K562 (cell line): ENCODE data around the gene ZFP64. TPM values are rescaled to one million over a fixed set of nuclear protein-coding genes. Genes with fewer than 3 reads are reported as not detected.

ENCODE experiments used
- ATAC-seq: fragments of 200-7000 bp; cut with Tn5 transposase; 3 replicates; pipeline ENCODE4 v1.9.1; 2020; ENCODE audit warnings: moderate library complexity
- BruUV-seq: library from RNA; stranded (reverse); fragments of 400-500 nt; replicated peaks from 2 replicates; lab custom pipeline; 2021; lab: Mats Ljungman, UMichigan
- CTCF ChIA-PET: fragments of 300-600 bp; formaldehyde crosslinking; extraction: SDS; loops from one replicate; lab custom pipeline; 2021; ENCODE audit warnings: low intra/inter-chr PET ratio; lab: Yijun Ruan, JAX
- POLR2A ChIA-PET: fragments of 300-600, 350-650 bp; sonication (Branson Sonifier 250); formaldehyde crosslinking; extraction: SDS; loops from one replicate; lab custom pipeline; 2021; ENCODE audit warnings: antibody characterized with exemption, inconsistent platforms; lab: Yijun Ruan, JAX
- DNase-seq, 4 experiments: peaks; one replicate each; pipeline versions ENCODE4 v3.0.0 to v3.0.0-alpha.2; 2011 to 2018; ENCODE audit warnings: low spot score in 3 of 4, mixed read lengths in 3 of 4; ENCODE audit errors: extremely low read depth in 1 of 4
- FAIRE-seq: peaks from 2 replicates; lab custom pipeline; 2011; peaks lifted over from hg19 to GRCh38; lab: Jason Lieb, UNC
- H2AFZ ChIP-seq: 2 replicates; pipeline ENCODE4 v1.6.0; 2011; ENCODE audit warnings: low read depth, low read length, control low read depth, inconsistent platforms
- H3K27ac ChIP-seq: fragments of 200-600 bp; 3 replicates; pipeline ENCODE4 v1.8.0; 2011; ENCODE audit warnings: low read depth, mild to moderate bottlenecking, control low read depth, inconsistent platforms, low read length, moderate library complexity, mixed read lengths; ENCODE audit errors: extremely low read depth
- H3K27me3 ChIP-seq, 2 experiments: fragments of 300-600 bp in 1 of 2; 2 replicates in 1 of 2; 3 replicates in 1 of 2; pipeline versions ENCODE4 v1.6.0 to v1.8.0; 2011; ENCODE audit warnings: inconsistent platforms in 2 of 2, low read length in 2 of 2, mild to moderate bottlenecking in 1 of 2, mixed read lengths in 1 of 2, moderate library complexity in 1 of 2; ENCODE audit not compliant: control insufficient read depth in 2 of 2, insufficient read depth in 2 of 2
- H3K36me3 ChIP-seq: fragments of 300-600 bp; 3 replicates; pipeline ENCODE4 v1.8.0; 2011; ENCODE audit warnings: mild to moderate bottlenecking, low read length, inconsistent platforms; ENCODE audit not compliant: control insufficient read depth, insufficient read depth
- H3K4me1 ChIP-seq, 2 experiments: fragments of 200-600 bp in 1 of 2; replicated peaks in 1 of 2; 2 replicates in 1 of 2; 3 replicates in 1 of 2; pipeline versions ENCODE4 v1.5.1 to v1.8.0; 2011; ENCODE audit warnings: inconsistent platforms in 2 of 2, low read length in 2 of 2, mild to moderate bottlenecking in 1 of 2, mixed read lengths in 1 of 2, moderate library complexity in 1 of 2; ENCODE audit not compliant: control insufficient read depth in 2 of 2, insufficient read depth in 2 of 2
- H3K4me2 ChIP-seq: 2 replicates; pipeline ENCODE4 v1.6.1; 2011; ENCODE audit warnings: low read length, control low read depth, inconsistent platforms, mixed read lengths; ENCODE audit not compliant: insufficient read depth
- H3K4me3 ChIP-seq: fragments of 200-600 bp; sonication (generic), shearing (Covaris generic); 2 replicates; pipeline ENCODE4 v1.5.1; 2016; ENCODE audit warnings: control low read depth, inconsistent platforms
- H3K79me2 ChIP-seq: fragments of 200-600 bp; 3 replicates; pipeline ENCODE4 v1.8.0; 2011; ENCODE audit warnings: low read length, inconsistent platforms; ENCODE audit not compliant: control insufficient read depth, insufficient read depth
- H3K9ac ChIP-seq, 2 experiments: 2 replicates each; pipeline versions ENCODE4 v1.6.0 to v1.6.1; 2011; ENCODE audit warnings: low read depth in 2 of 2, low read length in 2 of 2, control low read depth in 1 of 2, inconsistent platforms in 1 of 2, mild to moderate bottlenecking in 1 of 2, mixed read lengths in 1 of 2; ENCODE audit not compliant: insufficient read depth in 1 of 2
- H3K9me1 ChIP-seq: one replicate; pipeline ENCODE4 v1.6.0; 2011; ENCODE audit warnings: inconsistent platforms, mild to moderate bottlenecking, low read length, moderate library complexity; ENCODE audit not compliant: control insufficient read depth, insufficient read depth
- H3K9me3 ChIP-seq: replicated peaks from 2 replicates; pipeline ENCODE4 v1.5.1; 2011; ENCODE audit warnings: low read depth, low read length, inconsistent platforms; ENCODE audit not compliant: control insufficient read depth, insufficient read depth
- H4K20me1 ChIP-seq: replicated peaks from 2 replicates; pipeline ENCODE4 v1.6.1; 2011; ENCODE audit warnings: low read length, inconsistent platforms, mixed read lengths; ENCODE audit not compliant: control insufficient read depth, insufficient read depth
- BHLHE40 ChIP-seq: IDR thresholded peaks from 2 replicates; pipeline ENCODE4 v1.6.1; 2011; ENCODE audit warnings: low read length, improper control_type of control experiment
- BRF1 ChIP-seq: IDR thresholded peaks from 3 replicates; pipeline ENCODE4 v1.6.1; 2011; ENCODE audit warnings: borderline replicate concordance, mild to moderate bottlenecking; ENCODE audit not compliant: insufficient read length; ENCODE audit errors: extremely low read depth
- CEBPG ChIP-seq, 3 experiments: fragments of 200-800 bp in 1 of 3; sonication (Bioruptor generic) in 1 of 3; sonication (generic) in 1 of 3; formaldehyde crosslinking in 1 of 3; IDR thresholded peaks in 2 of 3; conservative IDR thresholded peaks in 1 of 3; 2 replicates each; pipeline versions ENCODE4 v1.6.1 to v1.8.0; 2016 to 2022; ENCODE audit warnings: missing compliant biosample characterization in 2 of 3, missing genetic modification characterization in 2 of 3, mild to moderate bottlenecking in 1 of 3, missing genetic modification reagents in 1 of 3
- EGR1 ChIP-seq: fragments of 450-650 bp; conservative IDR thresholded peaks from 2 replicates; pipeline ENCODE4 v1.6.1; 2017; ENCODE audit warnings: mild to moderate bottlenecking
- HNRNPK ChIP-seq: fragments of 200-400 bp; formaldehyde crosslinking; IDR thresholded peaks from one replicate; pipeline ENCODE4 v1.6.1; 2018; ENCODE audit warnings: mild to moderate bottlenecking, low read depth, low read length; ENCODE audit not compliant: poor library complexity, severe bottlenecking
- MAFK ChIP-seq: IDR thresholded peaks from 2 replicates; pipeline ENCODE4 v1.6.1; 2011; ENCODE audit warnings: low read length, improper control_type of control experiment
- NFIC ChIP-seq: fragments of 450-650 bp; IDR thresholded peaks from 2 replicates; pipeline ENCODE4 v1.6.1; 2017; ENCODE audit warnings: mild to moderate bottlenecking, inconsistent platforms
- PCBP2 ChIP-seq: fragments of 200-400 bp; formaldehyde crosslinking; IDR thresholded peaks from 2 replicates; pipeline ENCODE4 v1.6.1; 2018; ENCODE audit warnings: low read length, low read depth, mild to moderate bottlenecking, moderate library complexity; ENCODE audit not compliant: poor library complexity, severe bottlenecking
- RBM25 ChIP-seq: fragments of 200-400 bp; formaldehyde crosslinking; IDR thresholded peaks from 2 replicates; pipeline ENCODE4 v1.6.1; 2018; ENCODE audit warnings: low read length, low read depth, moderate library complexity; ENCODE audit not compliant: severe bottlenecking
- SP2 ChIP-seq: IDR thresholded peaks from 2 replicates; pipeline ENCODE4 v1.6.1; 2011; ENCODE audit warnings: mild to moderate bottlenecking, low read depth, low read length, moderate library complexity; ENCODE audit not compliant: poor library complexity, severe bottlenecking; ENCODE audit errors: extremely low read depth
- XRCC3 ChIP-seq: fragments of 450-650 bp; IDR thresholded peaks from 2 replicates; pipeline ENCODE4 v1.6.1; 2017; ENCODE audit warnings: mild to moderate bottlenecking, moderate library complexity
- ZKSCAN3 ChIP-seq: fragments of 250-450 bp; sonication (Bioruptor Pico); IDR thresholded peaks from 2 replicates; pipeline ENCODE4 v1.4.0; 2020
- WGBS: fragments of 100-300 bp; shearing (Covaris generic); methylation state at CpG from one replicate; pipeline ENCODE4 v1.1.6; 2016; ENCODE audit warnings: low coverage, mixed read lengths; ENCODE audit not compliant: insufficient coverage; ENCODE audit errors: missing lambda C conversion rate; 5-methylcytosine and 5-hydroxymethylcytosine counted together
- in situ Hi-C: fragments of 300-500 bp; cut with MboI; formaldehyde crosslinking; loops from 4 replicates; pipeline ENCODE4 v1.15.0; 2018; ENCODE audit warnings: inconsistent platforms, mixed read lengths
- intact Hi-C: fragments of 100-400 bp; cut with micrococcal nuclease; formaldehyde crosslinking; loops from 2 replicates; pipeline ENCODE4 v1.14.2; 2022
- polyA plus RNA-seq, 8 experiments: library from polyadenylated mRNA; depleted of rRNA in 4 of 8; stranded (reverse) in 5 of 8; unstranded in 3 of 8; fragments of >200 nt; fragmentation: Nextera tagmentation in 2 of 8; fragmentation: Illumina TruSeq in 1 of 8; extraction: Ambion mirVana in 2 of 8; extraction: Trizol in 1 of 8; gene quantifications; 2 replicates each; pipeline versions ENCODE4 v1.2.1 to v1.2.3, GENCODE V29; 2011 to 2014; ENCODE audit warnings: inconsistent platforms in 1 of 8, missing spikeins in 1 of 8
- total RNA-seq, 7 experiments: library from RNA; depleted of rRNA in 6 of 7; stranded (reverse); fragments of >200 nt in 6 of 7; fragmentation: Illumina TruSeq in 2 of 7; extraction: Trizol in 2 of 7; gene quantifications; 2 replicates each; pipeline versions ENCODE4 v1.2.1 to v1.2.3, GENCODE V29; 2011 to 2021; ENCODE audit warnings: low replicate concordance in 1 of 7
- TF ChIP-seq, protein P1 (sequence below): sonication (generic); IDR thresholded peaks from 2 replicates; pipeline ENCODE4 v1.6.1; 2016

ZFP64 gene
- total and polyA plus RNA-seq, 9 of the 15 experiments (the other 6 are each of a cell fraction or from before 2014, with no cell fraction given) = 1.4 to 13.4 (median 7.0) TPM

- FAIRE-seq (no peak), ATAC-seq (no peak), DNase-seq (no peak)
- Histone ChIP-seq H3K27ac (no peak overlapping the region), H3K36me3 (peaks cover 30% of the 10 kb centered on the region), H3K4me2 (no peak overlapping the region), H3K79me2 (no peaks in the 10 kb centered on the region), H3K9ac (no peak overlapping the region), H3K27me3 (no peaks in the 10 kb centered on the region), H4K20me1 (no peaks in the 10 kb centered on the region), H3K4me1 (no peaks in the 10 kb centered on the region), H3K4me3 (no peak overlapping the region), H3K9me3 (0 out of 2 replicates have a peak, but pooled peaks cover 1% of the 10 kb centered on the region), H3K9me1 (no peaks in the 10 kb centered on the region), H2AFZ (no peak overlapping the region)
- TF ChIP-seq MAFK = no peak
- TF ChIP-seq HNRNPK = peak; percentile 78
- peak; percentile 89 for TF ChIP-seq PCBP2
- intact Hi-C loops = no loop called here
- in situ Hi-C loops = no loop called here
- WGBS = 98% methylated on average over 4 of the region's 4 CpGs
- BruUV-seq = no TSS peak
- ChIA-PET CTCF (no interaction called here), POLR2A (no interaction called here)
Observed at GRCh38 chr20:52167232-52167840, 24.2 kb downstream of the ZFP64 start.

DNA sequence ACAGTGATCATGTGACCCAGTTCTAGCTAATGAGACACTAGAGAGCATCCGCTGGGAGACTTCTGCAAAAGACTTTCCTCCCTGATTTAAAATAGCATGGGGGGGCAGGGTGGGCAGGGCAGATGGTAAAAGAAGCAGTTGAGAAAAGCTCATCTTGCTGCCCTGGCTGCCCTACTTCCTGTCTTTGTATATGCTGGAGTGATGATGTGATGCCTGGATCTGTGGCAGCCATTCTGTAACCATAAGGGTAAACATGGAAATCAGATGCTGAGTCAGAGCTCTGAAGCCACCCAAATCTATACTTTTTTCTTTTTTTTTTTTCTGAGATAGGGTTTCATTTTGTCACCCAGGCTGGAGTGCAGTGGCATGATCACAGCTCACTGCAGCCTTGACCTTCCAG lies 25.4 kb downstream of the ZFP64 start:
- Histone ChIP-seq H3K9me1 (no peaks in the 10 kb centered on the region), H3K4me3 (no peak overlapping the region), H2AFZ (no peak overlapping the region), H3K9me3 (0 out of 2 replicates have a peak, but pooled peaks cover 1% of the 10 kb centered on the region), H3K36me3 (peaks cover 30% of the 10 kb centered on the region; the same call in 2 of the 3 replicates), H3K4me1 (no peaks in the 10 kb centered on the region), H4K20me1 (no peaks in the 10 kb centered on the region), H3K27me3 (no peaks in the 10 kb centered on the region), H3K79me2 (no peaks in the 10 kb centered on the region), H3K9ac (no peak overlapping the region), H3K4me2 (no peak overlapping the region), H3K27ac (no peak overlapping the region)
- FAIRE-seq (no peak), ATAC-seq (no peak), DNase-seq (no peak)
- in situ Hi-C loops = no loop called here
- POLR2A ChIA-PET = no interaction called here
- intact Hi-C loops = no loop called here
- 100% methylated on average over 1 of the region's 1 CpG for WGBS
- CTCF ChIA-PET = no interaction called here
- BruUV-seq = no TSS peak
- TF ChIP-seq CEBPG (CRISPR knock-in tag; IDR thresholded peaks at IDR 0.05) (no peak), CEBPG (tag; conservative IDR thresholded peaks at IDR 0.05 in 1 of 2, IDR thresholded peaks at IDR 0.05 in 1 of 2) (no peak), XRCC3 (no peak), BHLHE40 (no peak), SP2 (no peak), NFIC (no peak), BRF1 (no peak), ZKSCAN3 (CRISPR knock-in tag) (no peak), EGR1 (no peak), RBM25 (peak; percentile 64)
- TF ChIP-seq, protein P1, sequence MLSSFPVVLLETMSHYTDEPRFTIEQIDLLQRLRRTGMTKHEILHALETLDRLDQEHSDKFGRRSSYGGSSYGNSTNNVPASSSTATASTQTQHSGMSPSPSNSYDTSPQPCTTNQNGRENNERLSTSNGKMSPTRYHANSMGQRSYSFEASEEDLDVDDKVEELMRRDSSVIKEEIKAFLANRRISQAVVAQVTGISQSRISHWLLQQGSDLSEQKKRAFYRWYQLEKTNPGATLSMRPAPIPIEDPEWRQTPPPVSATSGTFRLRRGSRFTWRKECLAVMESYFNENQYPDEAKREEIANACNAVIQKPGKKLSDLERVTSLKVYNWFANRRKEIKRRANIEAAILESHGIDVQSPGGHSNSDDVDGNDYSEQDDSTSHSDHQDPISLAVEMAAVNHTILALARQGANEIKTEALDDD = no peak
